ENCODE results near the gene TREX2. TPM values are rescaled to one million over a fixed set of nuclear protein-coding genes. Genes with fewer than 3 reads are reported as not detected.

TREX2 gene
- total and polyA plus RNA-seq, 7 donors = 0.16 to 3.6 (median 1.7) TPM; not detected in 3

DNA sequence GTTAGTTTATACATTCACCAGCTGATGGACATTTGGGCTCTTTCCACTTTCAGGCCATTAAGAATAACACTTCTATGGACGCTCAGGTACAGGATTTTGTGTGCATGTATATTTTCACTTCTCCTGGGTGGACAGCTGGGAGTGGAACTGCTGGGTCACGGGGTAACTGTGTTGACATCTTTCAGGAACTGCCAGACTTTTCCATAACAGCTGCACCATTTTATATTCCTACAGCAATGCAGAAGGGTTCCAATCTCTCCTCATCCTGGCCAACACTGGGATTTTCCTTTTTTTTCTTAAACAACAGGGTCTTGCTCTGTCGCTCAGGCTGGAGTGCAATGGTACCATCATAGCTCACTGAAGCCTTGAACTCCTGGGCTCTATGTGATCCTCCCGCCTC, 12.6 kb upstream of the TREX2 start:
- 88 to 92% methylated on average over 4 of the region's 4 CpGs for WGBS, 2 donors
- intact Hi-C loops (cut with DNase I) = no loop called here
- H3K27me3 ChIP-seq = no peaks in the 10 kb centered on the region
- peaks cover 0 to 6% (median 0%) of the 10 kb centered on the region in 4 donors for H3K4me1 ChIP-seq
- H3K4me3 ChIP-seq = no peak overlapping the region
- no peak overlapping the region for H3K27ac ChIP-seq
- DNase-seq = no peak
- TF ChIP-seq POLR2AphosphoS5 (IDR thresholded peaks at IDR 0.05) (no peak), POLR2A (IDR thresholded peaks at IDR 0.05) (no peak), EP300 (IDR thresholded peaks at IDR 0.05) (no peak)
- no peaks in the 10 kb centered on the region for H3K9me3 ChIP-seq
- peaks cover 0 to 17% (median 0%) of the 10 kb centered on the region in 4 donors for H3K36me3 ChIP-seq

DNA sequence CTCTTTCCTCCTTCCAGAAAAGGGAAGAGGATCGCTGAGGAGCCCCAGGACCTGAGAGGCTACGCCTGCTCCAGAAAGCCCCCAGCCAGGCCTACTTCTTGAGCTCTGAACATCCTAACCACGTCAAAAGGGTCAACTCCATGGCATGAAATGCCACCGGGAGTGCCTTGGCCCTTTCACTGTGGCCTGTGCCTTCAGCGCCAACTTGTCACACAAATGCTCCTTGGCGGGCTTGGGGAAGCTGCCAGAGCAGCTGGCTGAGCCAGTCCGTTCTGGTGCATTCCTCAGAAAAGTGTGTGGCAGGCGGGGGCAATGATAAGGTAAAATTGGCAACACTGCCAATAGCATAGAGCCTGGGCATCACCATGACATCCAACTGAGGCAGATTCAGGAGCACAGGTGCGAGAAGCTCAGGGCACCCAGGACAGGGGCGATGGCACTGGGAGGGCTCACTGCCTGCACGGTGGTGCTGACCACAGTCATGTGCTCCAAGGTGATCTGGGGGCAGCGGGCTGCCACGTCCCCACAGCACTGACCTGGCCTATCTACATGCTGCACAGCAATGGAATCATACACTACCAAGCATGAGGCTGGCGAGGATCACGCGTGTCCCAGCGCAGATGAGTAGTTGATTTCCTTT, 12.1 kb upstream of the TREX2 start:
- peaks cover 0 to 6% (median 0%) of the 10 kb centered on the region in 4 donors for H3K4me1 ChIP-seq
- peaks cover 0 to 17% (median 0%) of the 10 kb centered on the region in 4 donors for H3K36me3 ChIP-seq
- no peak for DNase-seq
- intact Hi-C loops (cut with DNase I) = no loop called here
- H3K27ac ChIP-seq = no peak overlapping the region
- H3K4me3 ChIP-seq = no peak overlapping the region
- no peaks in the 10 kb centered on the region for H3K27me3 ChIP-seq
- no peak for TF ChIP-seq POLR2A (IDR thresholded peaks at IDR 0.05)
- no peak for TF ChIP-seq EP300 (IDR thresholded peaks at IDR 0.05)
- TF ChIP-seq POLR2AphosphoS5 (IDR thresholded peaks at IDR 0.05) = no peak
- TF ChIP-seq, protein P1, sequence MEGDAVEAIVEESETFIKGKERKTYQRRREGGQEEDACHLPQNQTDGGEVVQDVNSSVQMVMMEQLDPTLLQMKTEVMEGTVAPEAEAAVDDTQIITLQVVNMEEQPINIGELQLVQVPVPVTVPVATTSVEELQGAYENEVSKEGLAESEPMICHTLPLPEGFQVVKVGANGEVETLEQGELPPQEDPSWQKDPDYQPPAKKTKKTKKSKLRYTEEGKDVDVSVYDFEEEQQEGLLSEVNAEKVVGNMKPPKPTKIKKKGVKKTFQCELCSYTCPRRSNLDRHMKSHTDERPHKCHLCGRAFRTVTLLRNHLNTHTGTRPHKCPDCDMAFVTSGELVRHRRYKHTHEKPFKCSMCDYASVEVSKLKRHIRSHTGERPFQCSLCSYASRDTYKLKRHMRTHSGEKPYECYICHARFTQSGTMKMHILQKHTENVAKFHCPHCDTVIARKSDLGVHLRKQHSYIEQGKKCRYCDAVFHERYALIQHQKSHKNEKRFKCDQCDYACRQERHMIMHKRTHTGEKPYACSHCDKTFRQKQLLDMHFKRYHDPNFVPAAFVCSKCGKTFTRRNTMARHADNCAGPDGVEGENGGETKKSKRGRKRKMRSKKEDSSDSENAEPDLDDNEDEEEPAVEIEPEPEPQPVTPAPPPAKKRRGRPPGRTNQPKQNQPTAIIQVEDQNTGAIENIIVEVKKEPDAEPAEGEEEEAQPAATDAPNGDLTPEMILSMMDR (IDR thresholded peaks at IDR 0.05) = no peak
- no peaks in the 10 kb centered on the region for H3K9me3 ChIP-seq
- WGBS, 2 donors = 93 to 96% methylated on average over 17 of the region's 17 CpGs

DNA sequence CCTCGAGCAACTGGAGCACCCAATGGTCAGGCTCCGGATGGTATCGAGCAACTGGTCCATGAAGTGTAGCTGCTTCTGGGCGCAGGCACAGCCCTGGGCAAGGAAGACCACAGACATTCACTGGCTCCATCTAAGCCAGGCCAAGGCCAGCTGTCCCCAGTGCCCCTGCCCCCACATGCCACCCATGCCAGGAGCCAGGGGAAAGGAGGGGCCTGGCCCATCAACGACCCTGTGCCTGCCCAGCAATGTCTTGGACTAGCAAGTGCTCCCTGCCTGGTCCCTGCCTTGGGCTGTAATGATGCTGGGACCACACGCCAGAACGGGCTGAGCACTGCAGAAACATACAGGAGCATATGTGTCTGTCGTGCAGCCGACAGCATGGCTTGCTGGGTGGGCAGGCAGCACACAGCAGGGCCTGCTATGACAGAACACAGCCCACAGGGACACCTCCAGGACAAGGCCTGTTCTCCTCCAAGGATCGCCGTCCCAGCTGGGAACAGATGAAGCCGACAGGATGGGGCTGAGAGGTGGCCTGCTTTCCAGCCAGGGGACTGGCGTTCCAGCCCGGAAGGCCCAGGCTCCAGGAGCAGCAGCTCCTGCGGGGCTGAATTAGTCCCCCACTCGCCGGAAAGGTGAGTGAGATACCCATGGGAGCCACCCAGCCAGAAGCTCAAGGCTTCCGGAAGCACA, 11.4 kb upstream of the TREX2 start:
- Histone ChIP-seq H3K36me3 (peaks cover 0 to 17% (median 0%) of the 10 kb centered on the region in 4 donors), H3K27me3 (no peaks in the 10 kb centered on the region), H3K9me3 (no peaks in the 10 kb centered on the region), H3K27ac (no peak overlapping the region), H3K4me3 (no peak overlapping the region), H3K4me1 (peaks cover 0 to 6% (median 0%) of the 10 kb centered on the region in 4 donors)
- intact Hi-C loops (cut with DNase I) = no loop called here
- no peak for TF ChIP-seq POLR2A (IDR thresholded peaks at IDR 0.05)
- TF ChIP-seq, protein P1 (IDR thresholded peaks at IDR 0.05) = no peak
- TF ChIP-seq POLR2AphosphoS5 (IDR thresholded peaks at IDR 0.05) = no peak
- no peak for TF ChIP-seq EP300 (IDR thresholded peaks at IDR 0.05)
- 95 to 96% methylated on average over 18 of the region's 18 CpGs for WGBS, 2 donors
- DNase-seq = no peak

DNA sequence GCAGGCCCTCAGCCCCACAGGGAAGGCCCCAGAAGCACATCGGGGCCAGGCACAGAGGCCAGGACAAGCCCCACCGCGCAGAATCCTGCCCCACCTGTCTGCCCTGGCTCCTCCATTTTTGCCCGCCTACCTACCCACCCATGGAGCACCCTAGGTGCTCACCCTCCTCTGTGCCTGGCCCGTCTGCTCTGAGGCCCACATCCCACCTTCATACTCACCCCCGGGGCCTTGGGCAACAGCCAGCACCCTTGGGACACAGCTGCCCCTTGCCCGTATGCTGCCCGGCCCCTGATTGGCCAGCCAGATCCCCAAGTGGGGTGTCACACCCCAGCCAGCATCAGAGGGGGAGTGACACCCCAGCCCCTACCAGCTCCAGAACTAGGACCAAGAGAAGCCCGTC, 10.8 kb upstream of the TREX2 start:
- H3K4me1 ChIP-seq = peaks cover 0 to 6% (median 0%) of the 10 kb centered on the region in 4 donors
- no peaks in the 10 kb centered on the region for H3K9me3 ChIP-seq
- H3K27me3 ChIP-seq = no peaks in the 10 kb centered on the region
- no peak for DNase-seq
- peaks cover 0 to 17% (median 0%) of the 10 kb centered on the region in 4 donors for H3K36me3 ChIP-seq
- intact Hi-C loops (cut with DNase I) = no loop called here
- TF ChIP-seq POLR2A (IDR thresholded peaks at IDR 0.05) (no peak), EP300 (IDR thresholded peaks at IDR 0.05) (no peak), POLR2AphosphoS5 (IDR thresholded peaks at IDR 0.05) (no peak)
- TF ChIP-seq, protein P1 (IDR thresholded peaks at IDR 0.05) = no peak
- H3K4me3 ChIP-seq = no peak overlapping the region
- no peak overlapping the region for H3K27ac ChIP-seq
- WGBS, 2 donors = 96% methylated on average over 9 of the region's 9 CpGs

DNA sequence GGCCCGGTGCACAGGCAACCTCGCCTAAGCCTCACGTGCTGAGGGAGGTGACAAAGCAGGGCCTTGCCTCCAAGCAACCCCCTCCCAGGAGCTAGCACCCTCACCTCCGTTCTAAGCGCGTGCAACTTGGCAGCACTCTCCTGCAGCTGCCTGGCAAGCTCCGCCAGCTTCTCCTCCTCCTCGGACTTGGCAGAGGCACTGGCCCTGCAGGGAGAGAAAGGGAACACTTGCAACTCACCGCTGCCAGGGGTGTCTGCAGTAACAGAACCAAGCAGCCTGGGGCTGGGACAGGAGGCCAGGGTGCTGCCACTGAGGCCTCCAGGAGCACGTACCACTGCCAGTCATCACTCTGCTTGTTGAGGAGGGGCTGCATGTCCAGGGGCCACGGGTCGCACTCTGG, 10.3 kb upstream of the TREX2 start:
- Histone ChIP-seq H3K9me3 (no peaks in the 10 kb centered on the region), H3K27ac (no peak overlapping the region), H3K4me1 (peaks cover 0 to 6% (median 0%) of the 10 kb centered on the region in 4 donors), H3K27me3 (no peaks in the 10 kb centered on the region), H3K36me3 (peaks cover 0 to 17% (median 0%) of the 10 kb centered on the region in 4 donors), H3K4me3 (no peak overlapping the region)
- no peak for TF ChIP-seq POLR2A (IDR thresholded peaks at IDR 0.05)
- no peak for TF ChIP-seq POLR2AphosphoS5 (IDR thresholded peaks at IDR 0.05)
- no peak for TF ChIP-seq EP300 (IDR thresholded peaks at IDR 0.05)
- TF ChIP-seq, protein P1 (IDR thresholded peaks at IDR 0.05) = no peak
- intact Hi-C loops (cut with DNase I) = no loop called here
- WGBS, 2 donors = 93 to 94% methylated on average over 12 of the region's 12 CpGs
- DNase-seq = no peak
